Measurements from ENCODE around the gene SH3GL3.

- TF ChIP-seq JUNB (IDR thresholded peaks at IDR 0.05) (no peak), MAX (IDR thresholded peaks at IDR 0.05) (no peak), CTCF (IDR thresholded peaks at IDR 0.05) (no peak), RAD21 (conservative IDR thresholded peaks at IDR 0.05 in 1 of 2, IDR thresholded peaks at IDR 0.05 in 1 of 2) (no peak), ELK1 (IDR thresholded peaks at IDR 0.05; ENCODE audit: low read depth, low read length) (no peak), FOSL2 (IDR thresholded peaks at IDR 0.05) (no peak), FOSL2 (CRISPR knock-in tag; IDR thresholded peaks at IDR 0.05) (no peak), EP300 (IDR thresholded peaks at IDR 0.05) (no peak), REST (IDR thresholded peaks at IDR 0.05) (no peak), POLR2AphosphoS2 (conservative IDR thresholded peaks at IDR 0.05; ENCODE audit: low read length) (no peak), MAFK (IDR thresholded peaks at IDR 0.05; ENCODE audit: partially characterized antibody) (no peak)
Observed at GRCh38 chr15:83476708-83477107, 29.6 kb downstream of the SH3GL3 start.
